ENCODE measurements around the gene RHBDL2.

The RHBDL2 gene

DNA sequence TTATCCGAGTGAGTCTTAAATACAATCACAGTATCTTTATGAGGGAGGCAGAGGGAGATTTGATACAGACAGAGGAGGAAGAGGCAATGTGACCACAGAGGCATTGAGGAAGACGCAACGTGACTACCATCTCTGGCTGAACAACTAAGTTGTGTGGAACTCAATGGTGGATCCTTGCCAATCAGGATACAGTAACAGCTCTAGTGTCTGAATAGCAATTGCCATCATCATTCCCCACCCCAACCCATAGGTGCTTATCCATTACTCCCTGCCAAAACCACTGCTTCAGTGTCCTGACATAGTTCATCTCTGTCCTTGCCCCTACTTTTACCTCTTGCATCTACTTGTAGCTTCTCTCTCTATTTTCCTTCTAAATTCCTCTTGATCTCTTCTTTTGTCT is 20.5 kb upstream of the RHBDL2 start:
- H3K9ac ChIP-seq: no peak overlapping the region
- H3K4me2 ChIP-seq: no peak overlapping the region
- H3K36me3 ChIP-seq (ENCODE audit: insufficient read depth): no peaks in the 10 kb centered on the region
- H3K4me3 ChIP-seq (IDR thresholded peaks at IDR 0.05; ENCODE audit: insufficient read depth, low read depth, low read length): no peak overlapping the region
- peaks cover 5% of the 10 kb centered on the region for H3K4me1 ChIP-seq (ENCODE audit: low read depth, poor library complexity, severe bottlenecking)
- no peak overlapping the region for H2AFZ ChIP-seq (ENCODE audit: low read depth)
- no peaks in the 10 kb centered on the region for H4K20me1 ChIP-seq (ENCODE audit: insufficient read depth)
- H3K79me2 ChIP-seq (ENCODE audit: insufficient read depth, low read depth): no peaks in the 10 kb centered on the region
- TF ChIP-seq, protein P1, sequence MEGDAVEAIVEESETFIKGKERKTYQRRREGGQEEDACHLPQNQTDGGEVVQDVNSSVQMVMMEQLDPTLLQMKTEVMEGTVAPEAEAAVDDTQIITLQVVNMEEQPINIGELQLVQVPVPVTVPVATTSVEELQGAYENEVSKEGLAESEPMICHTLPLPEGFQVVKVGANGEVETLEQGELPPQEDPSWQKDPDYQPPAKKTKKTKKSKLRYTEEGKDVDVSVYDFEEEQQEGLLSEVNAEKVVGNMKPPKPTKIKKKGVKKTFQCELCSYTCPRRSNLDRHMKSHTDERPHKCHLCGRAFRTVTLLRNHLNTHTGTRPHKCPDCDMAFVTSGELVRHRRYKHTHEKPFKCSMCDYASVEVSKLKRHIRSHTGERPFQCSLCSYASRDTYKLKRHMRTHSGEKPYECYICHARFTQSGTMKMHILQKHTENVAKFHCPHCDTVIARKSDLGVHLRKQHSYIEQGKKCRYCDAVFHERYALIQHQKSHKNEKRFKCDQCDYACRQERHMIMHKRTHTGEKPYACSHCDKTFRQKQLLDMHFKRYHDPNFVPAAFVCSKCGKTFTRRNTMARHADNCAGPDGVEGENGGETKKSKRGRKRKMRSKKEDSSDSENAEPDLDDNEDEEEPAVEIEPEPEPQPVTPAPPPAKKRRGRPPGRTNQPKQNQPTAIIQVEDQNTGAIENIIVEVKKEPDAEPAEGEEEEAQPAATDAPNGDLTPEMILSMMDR (conservative IDR thresholded peaks at IDR 0.05; ENCODE audit: low read depth, low read length): no peak
- no peaks in the 10 kb centered on the region for H3K27me3 ChIP-seq (ENCODE audit: insufficient read depth, low read depth)
- H3K27ac ChIP-seq: no peak overlapping the region

DNA sequence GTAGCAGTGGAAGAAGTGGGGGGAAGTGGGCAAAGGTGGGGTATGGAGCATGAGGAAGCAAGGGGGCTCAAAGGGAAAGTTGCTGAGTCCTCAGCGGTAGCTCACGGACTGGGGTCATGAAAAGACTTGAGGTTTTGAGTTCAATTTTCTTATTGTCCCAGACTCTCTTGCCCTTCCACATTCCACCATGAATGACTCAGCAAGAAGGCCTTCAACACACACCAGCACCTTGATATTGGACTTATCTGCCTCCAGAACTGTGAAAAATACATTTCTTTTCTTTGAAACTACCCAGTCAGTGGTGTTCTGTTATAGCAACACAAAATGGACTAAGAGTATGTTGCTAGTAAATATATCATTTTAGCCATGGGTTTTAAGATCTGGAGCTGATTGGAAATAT is 17.3 kb upstream of the RHBDL2 start:
- H3K27ac ChIP-seq: no peak overlapping the region
- H3K79me2 ChIP-seq (ENCODE audit: insufficient read depth, low read depth): no peaks in the 10 kb centered on the region
- no peaks in the 10 kb centered on the region for H3K36me3 ChIP-seq (ENCODE audit: insufficient read depth)
- no peak overlapping the region for H3K9ac ChIP-seq
- no peaks in the 10 kb centered on the region for H3K27me3 ChIP-seq (ENCODE audit: insufficient read depth, low read depth)
- TF ChIP-seq, protein P1 (conservative IDR thresholded peaks at IDR 0.05; ENCODE audit: low read depth, low read length): no peak
- no peak overlapping the region for H3K4me3 ChIP-seq (IDR thresholded peaks at IDR 0.05; ENCODE audit: insufficient read depth, low read depth, low read length)
- H3K4me1 ChIP-seq (ENCODE audit: low read depth, poor library complexity, severe bottlenecking): peaks cover 5% of the 10 kb centered on the region
- H3K4me2 ChIP-seq: no peak overlapping the region
- no peaks in the 10 kb centered on the region for H4K20me1 ChIP-seq (ENCODE audit: insufficient read depth)
- H2AFZ ChIP-seq (ENCODE audit: low read depth): no peak overlapping the region; the same call in 1 of the 2 replicates

DNA sequence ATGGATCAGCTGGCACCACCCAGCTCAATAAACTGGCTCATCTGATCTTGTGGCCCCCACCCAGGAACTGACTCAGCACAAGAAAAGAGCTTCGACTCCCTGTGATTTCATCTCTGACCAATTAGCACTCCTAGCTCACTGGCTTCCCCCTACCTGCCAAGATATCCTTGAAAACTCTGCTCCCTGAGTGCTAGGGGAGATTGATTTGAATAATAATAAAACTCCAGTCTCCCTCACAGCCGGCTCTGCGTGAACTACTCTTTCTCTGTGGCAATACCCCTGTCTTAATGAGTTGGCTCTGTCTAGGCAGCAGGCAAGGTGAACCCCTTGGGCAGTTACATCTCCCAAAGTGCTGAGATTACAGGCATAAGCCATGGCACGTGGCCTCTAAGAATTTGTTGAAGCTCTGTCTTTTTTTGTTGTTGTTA is 11.8 kb upstream of the RHBDL2 start:
- Histone ChIP-seq H3K4me2 (no peak overlapping the region), H3K27ac (no peak overlapping the region), H3K4me1 (ENCODE audit: low read depth, poor library complexity, severe bottlenecking) (no peaks in the 10 kb centered on the region), H3K27me3 (ENCODE audit: insufficient read depth, low read depth) (no peaks in the 10 kb centered on the region), H3K36me3 (ENCODE audit: insufficient read depth) (no peaks in the 10 kb centered on the region), H4K20me1 (ENCODE audit: insufficient read depth) (no peaks in the 10 kb centered on the region), H2AFZ (ENCODE audit: low read depth) (no peak overlapping the region), H3K4me3 (IDR thresholded peaks at IDR 0.05; ENCODE audit: insufficient read depth, low read depth, low read length) (no peak overlapping the region), H3K9ac (no peak overlapping the region), H3K79me2 (ENCODE audit: insufficient read depth, low read depth) (no peaks in the 10 kb centered on the region)
- TF ChIP-seq, protein P1 (conservative IDR thresholded peaks at IDR 0.05; ENCODE audit: low read depth, low read length): no peak

DNA sequence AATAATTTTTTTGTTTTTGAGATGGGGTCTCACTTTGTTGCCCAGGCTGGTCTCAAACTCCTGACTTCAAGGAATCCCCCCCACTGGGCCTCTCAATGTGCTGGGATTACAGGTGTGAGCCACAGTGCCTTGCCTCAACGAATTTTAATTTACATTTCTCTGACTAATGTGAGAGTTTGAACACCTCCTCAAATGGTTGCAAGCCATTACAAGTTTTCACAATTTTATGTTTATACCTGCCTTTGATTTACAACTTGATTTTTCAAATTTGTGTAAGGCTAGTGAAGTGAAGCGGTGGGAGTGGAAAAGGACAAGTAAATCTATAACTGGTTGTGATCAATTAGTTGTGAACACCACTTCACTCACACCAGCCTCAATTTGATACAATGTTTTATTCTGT is 8.9 kb upstream of the RHBDL2 start:
- Histone ChIP-seq H4K20me1 (ENCODE audit: insufficient read depth) (no peaks in the 10 kb centered on the region), H3K4me3 (IDR thresholded peaks at IDR 0.05; ENCODE audit: insufficient read depth, low read depth, low read length) (no peak overlapping the region), H3K27ac (no peak overlapping the region), H3K9ac (no peak overlapping the region), H3K27me3 (ENCODE audit: insufficient read depth, low read depth) (no peaks in the 10 kb centered on the region), H3K36me3 (ENCODE audit: insufficient read depth) (no peaks in the 10 kb centered on the region), H3K4me1 (ENCODE audit: low read depth, poor library complexity, severe bottlenecking) (no peaks in the 10 kb centered on the region), H2AFZ (ENCODE audit: low read depth) (no peak overlapping the region), H3K79me2 (ENCODE audit: insufficient read depth, low read depth) (no peaks in the 10 kb centered on the region), H3K4me2 (no peak overlapping the region)
- TF ChIP-seq, protein P1 (conservative IDR thresholded peaks at IDR 0.05; ENCODE audit: low read depth, low read length): no peak

Measured in KMS-11 (cell line).